SK-N-SH treated with all-trans-retinoic acid at 6 μM for 48 hours (cell line): ENCODE results near the gene ERAP2.

Source experiments
- ATAC-seq: fragments of 200-7000 bp; cut with Tn5 transposase; 3 replicates; pipeline ENCODE4 v1.9.1; 2020; ENCODE audit warnings: mild to moderate bottlenecking, moderate library complexity
- BACH2 ChIP-seq: fragments of 250-450 bp; sonication (Bioruptor Pico); IDR thresholded peaks from 2 replicates; pipeline ENCODE4 v1.9.0; 2021; ENCODE audit warnings: mild to moderate bottlenecking, borderline replicate concordance
- CREB5 ChIP-seq: fragments of 250-450 bp; sonication (Bioruptor Pico); IDR thresholded peaks from 2 replicates; pipeline ENCODE4 v1.5.1; 2020; ENCODE audit warnings: low read depth, mild to moderate bottlenecking, moderate library complexity
- CSRNP3 ChIP-seq: fragments of 250-450 bp; sonication (Bioruptor Pico); IDR thresholded peaks from 2 replicates; pipeline ENCODE4 v1.5.1; 2021; ENCODE audit warnings: mild to moderate bottlenecking, moderate library complexity
- ESRRG ChIP-seq: fragments of 250-450 bp; sonication (Bioruptor Pico); IDR thresholded peaks from 2 replicates; pipeline ENCODE4 v1.6.1; 2021; ENCODE audit warnings: mild to moderate bottlenecking
- ISL1 ChIP-seq: fragments of 250-450 bp; sonication (Bioruptor Pico); IDR thresholded peaks from 2 replicates; pipeline ENCODE4 v2.1.2; 2022; ENCODE audit warnings: mild to moderate bottlenecking, moderate library complexity
- OSR1 ChIP-seq: fragments of 250-450 bp; sonication (Bioruptor Pico); IDR thresholded peaks from 2 replicates; pipeline ENCODE4 v1.8.0; 2022; ENCODE audit warnings: moderate library complexity, mild to moderate bottlenecking, inconsistent platforms
- PATZ1 ChIP-seq: fragments of 250-450 bp; sonication (Bioruptor Pico); IDR thresholded peaks from 2 replicates; pipeline ENCODE4 v1.8.0; 2020; ENCODE audit warnings: mild to moderate bottlenecking, moderate library complexity, borderline replicate concordance
- PPARA ChIP-seq: fragments of 250-450 bp; sonication (Bioruptor Pico); IDR thresholded peaks from 2 replicates; pipeline ENCODE4 v1.5.0; 2020; ENCODE audit warnings: mild to moderate bottlenecking, borderline replicate concordance
- RARB ChIP-seq: fragments of 250-450 bp; sonication (Bioruptor Pico); IDR thresholded peaks from 2 replicates; pipeline ENCODE4 v1.8.0; 2021; ENCODE audit warnings: mild to moderate bottlenecking, moderate library complexity
- TOX ChIP-seq: fragments of 250-450 bp; sonication (Bioruptor Pico); IDR thresholded peaks from 2 replicates; pipeline ENCODE4 v1.8.0; 2021; ENCODE audit warnings: mild to moderate bottlenecking, moderate library complexity, borderline replicate concordance
- ZC3H10 ChIP-seq: fragments of 250-450 bp; sonication (Bioruptor Pico); IDR thresholded peaks from 2 replicates; pipeline ENCODE4 v1.5.1; 2021; ENCODE audit warnings: mild to moderate bottlenecking, moderate library complexity
- ZFP3 ChIP-seq: fragments of 250-450 bp; sonication (Bioruptor Pico); IDR thresholded peaks from 2 replicates; pipeline ENCODE4 v1.5.0; 2020; ENCODE audit warnings: mild to moderate bottlenecking, moderate library complexity
- ZFP30 ChIP-seq: fragments of 450-650 bp; formaldehyde crosslinking; IDR thresholded peaks from 2 replicates; pipeline ENCODE4 v1.5.0; 2022; ENCODE audit warnings: mild to moderate bottlenecking, moderate library complexity
- ZNF565 ChIP-seq: fragments of 450-650 bp; formaldehyde crosslinking; conservative IDR thresholded peaks from 2 replicates; pipeline ENCODE4 v1.5.0; 2020; ENCODE audit warnings: low read depth, mild to moderate bottlenecking, moderate library complexity
- ZNF70 ChIP-seq: fragments of 450-650 bp; formaldehyde crosslinking; IDR thresholded peaks from 2 replicates; pipeline ENCODE4 v1.5.0; 2020; ENCODE audit warnings: mild to moderate bottlenecking, moderate library complexity
- TF ChIP-seq, protein P1 (sequence below): fragments of 250-450 bp; sonication (Bioruptor Pico); IDR thresholded peaks from 2 replicates; pipeline ENCODE4 v1.8.0; 2021; ENCODE audit warnings: low read depth, mild to moderate bottlenecking, moderate library complexity, borderline replicate concordance

The ERAP2 gene

DNA sequence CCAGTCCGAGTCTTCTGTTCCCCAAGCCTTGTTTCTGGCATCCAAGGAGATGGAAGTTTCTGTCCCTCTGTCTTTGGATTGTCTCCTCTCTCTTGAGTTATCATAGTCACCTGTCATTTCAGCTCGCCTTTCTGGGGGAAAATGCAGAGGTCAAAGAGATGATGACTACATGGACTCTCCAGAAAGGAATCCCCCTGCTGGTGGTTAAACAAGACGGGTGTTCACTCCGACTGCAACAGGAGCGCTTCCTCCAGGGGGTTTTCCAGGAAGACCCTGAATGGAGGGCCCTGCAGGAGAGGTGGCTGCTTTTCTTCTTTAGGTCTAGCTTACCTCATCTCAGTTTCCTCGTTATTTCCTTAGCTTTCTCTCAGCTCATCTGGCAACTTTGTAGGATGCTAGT, 25.1 kb downstream of the ERAP2 start (continued):
- TF ChIP-seq CREB5 (CRISPR knock-in tag) (no peak), ZFP3 (CRISPR knock-in tag) (no peak)

DNA sequence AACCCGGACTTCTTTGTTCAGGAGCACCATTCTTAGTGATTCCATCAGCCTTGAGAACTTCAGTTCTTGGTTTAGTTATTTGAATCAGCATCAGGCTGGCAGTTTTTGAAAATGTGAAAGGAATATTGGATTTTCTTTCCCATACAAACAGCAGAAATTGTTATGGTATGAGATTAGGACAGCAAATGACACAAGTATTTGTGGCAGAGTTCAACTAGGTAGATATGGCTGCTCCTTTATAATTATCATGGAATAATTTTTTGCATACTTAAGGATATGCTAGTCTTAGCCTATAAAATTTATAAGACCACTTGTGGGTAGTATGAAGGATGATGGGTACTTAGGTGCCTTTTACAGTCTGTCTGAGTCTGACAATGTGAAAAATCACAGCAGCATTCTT, 25.5 kb downstream of the ERAP2 start:
- ATAC-seq: no peak
- no peak for TF ChIP-seq ZNF70 (CRISPR knock-in tag)
- TF ChIP-seq TOX (CRISPR knock-in tag): no peak
- TF ChIP-seq BACH2 (CRISPR knock-in tag): no peak

- ATAC-seq: no peak
- TF ChIP-seq ZNF565 (CRISPR knock-in tag) (no peak), RARB (CRISPR knock-in tag) (no peak), PPARA (CRISPR knock-in tag) (no peak), PATZ1 (no peak), ZFP3 (CRISPR knock-in tag) (no peak), BACH2 (CRISPR knock-in tag) (no peak), CSRNP3 (CRISPR knock-in tag) (no peak), ESRRG (no peak), OSR1 (CRISPR knock-in tag) (no peak)
These were observed 26.6 kb downstream of the ERAP2 start for GRCh38 chr5:96902876-96903275.

DNA sequence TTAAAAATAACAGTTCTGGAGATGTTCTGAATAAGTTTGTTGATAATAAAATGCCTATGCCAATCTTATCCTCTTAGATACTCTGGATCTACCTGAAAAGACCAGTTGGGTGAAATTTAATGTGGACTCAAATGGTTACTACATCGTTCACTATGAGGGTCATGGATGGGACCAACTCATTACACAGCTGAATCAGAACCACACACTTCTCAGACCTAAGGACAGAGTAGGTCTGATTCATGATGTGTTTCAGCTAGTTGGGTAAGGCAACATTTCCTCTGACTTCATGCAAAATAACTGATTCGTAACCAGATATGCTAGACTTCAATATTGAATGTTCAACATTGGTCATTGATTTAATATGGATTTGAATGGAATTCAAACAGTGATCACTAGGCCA, 27.0 kb downstream of the ERAP2 start:
- no peak for ATAC-seq
- TF ChIP-seq, protein P1, sequence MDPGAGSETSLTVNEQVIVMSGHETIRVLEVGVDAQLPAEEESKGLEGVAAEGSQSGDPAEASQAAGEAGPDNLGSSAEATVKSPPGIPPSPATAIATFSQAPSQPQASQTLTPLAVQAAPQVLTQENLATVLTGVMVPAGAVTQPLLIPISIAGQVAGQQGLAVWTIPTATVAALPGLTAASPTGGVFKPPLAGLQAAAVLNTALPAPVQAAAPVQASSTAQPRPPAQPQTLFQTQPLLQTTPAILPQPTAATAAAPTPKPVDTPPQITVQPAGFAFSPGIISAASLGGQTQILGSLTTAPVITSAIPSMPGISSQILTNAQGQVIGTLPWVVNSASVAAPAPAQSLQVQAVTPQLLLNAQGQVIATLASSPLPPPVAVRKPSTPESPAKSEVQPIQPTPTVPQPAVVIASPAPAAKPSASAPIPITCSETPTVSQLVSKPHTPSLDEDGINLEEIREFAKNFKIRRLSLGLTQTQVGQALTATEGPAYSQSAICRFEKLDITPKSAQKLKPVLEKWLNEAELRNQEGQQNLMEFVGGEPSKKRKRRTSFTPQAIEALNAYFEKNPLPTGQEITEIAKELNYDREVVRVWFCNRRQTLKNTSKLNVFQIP (CRISPR knock-in tag): no peak
- TF ChIP-seq ZFP30 (CRISPR knock-in tag): no peak
- no peak for TF ChIP-seq CREB5 (CRISPR knock-in tag)
- no peak for TF ChIP-seq OSR1 (CRISPR knock-in tag)
- TF ChIP-seq, all 23 proteins: peak for 0

GRCh38 chr5:96904054-96904931, 28.0 kb downstream of the ERAP2 start:
- TF ChIP-seq ISL1 (CRISPR knock-in tag) (no peak), BACH2 (CRISPR knock-in tag) (no peak), ZNF565 (CRISPR knock-in tag) (no peak), RARB (CRISPR knock-in tag) (no peak)
- ATAC-seq: no peak

DNA sequence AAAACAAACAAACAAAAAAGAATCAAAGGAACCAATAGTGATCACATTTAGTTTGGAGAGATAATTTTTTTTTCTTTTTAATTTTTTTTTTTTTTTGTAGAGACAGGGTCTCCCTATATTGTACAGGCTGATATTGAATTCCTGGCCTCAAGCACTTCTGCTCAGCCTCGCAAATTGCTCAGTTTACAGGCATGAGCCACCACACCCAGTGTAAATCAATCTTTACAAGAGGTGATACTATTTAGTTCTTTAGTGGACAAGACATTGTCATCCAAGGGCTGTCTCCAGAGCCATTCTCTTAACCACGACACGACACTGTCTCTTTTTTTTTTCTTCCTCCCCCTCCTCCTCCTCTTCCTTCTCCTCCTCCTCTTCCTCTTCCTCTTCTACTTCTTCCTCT, 29.6 kb downstream of the ERAP2 start:
- TF ChIP-seq ZC3H10 (CRISPR knock-in tag): no peak
- no peak for TF ChIP-seq CSRNP3 (CRISPR knock-in tag)
- no peak for TF ChIP-seq ISL1 (CRISPR knock-in tag)
- TF ChIP-seq BACH2 (CRISPR knock-in tag): no peak
- TF ChIP-seq ZFP3 (CRISPR knock-in tag): no peak
- no peak for TF ChIP-seq OSR1 (CRISPR knock-in tag)
- ATAC-seq: no peak
